ENCODE results near the gene NHS. TPM values are rescaled to one million over a fixed set of nuclear protein-coding genes. Genes with fewer than 3 reads are reported as not detected.

Gene NHS
- total RNA-seq, 1 donor from 2014 or later, result 6.6 TPM

DNA sequence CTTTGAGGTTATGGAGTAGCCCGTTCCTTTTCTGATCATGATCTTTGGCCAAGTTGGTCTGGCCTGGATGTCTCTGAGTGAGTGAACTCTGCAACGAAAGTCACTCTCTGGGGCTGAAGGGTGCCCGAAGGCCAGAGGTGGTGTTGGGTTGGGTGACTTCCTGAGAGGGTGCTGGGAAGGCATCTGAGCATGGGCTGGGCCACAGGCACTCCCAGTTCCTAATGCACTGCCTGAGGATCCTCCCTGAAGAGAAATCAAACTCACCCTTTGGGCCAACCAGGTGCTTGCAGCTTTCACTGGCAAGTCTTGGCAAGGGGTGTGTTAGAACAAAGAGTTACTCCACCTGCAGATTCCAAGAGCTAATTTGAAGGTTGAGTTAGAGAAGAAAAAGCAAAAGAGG lies 295.9 kb downstream of the NHS start:
- Histone ChIP-seq H4K20me1 (ENCODE audit: insufficient read depth, low read length) (peaks cover 8% of the 10 kb centered on the region), H3K27me3 (ENCODE audit: insufficient read depth, low read length) (no peaks in the 10 kb centered on the region), H3K4me3 (ENCODE audit: insufficient read depth, low read depth, low read length) (no peak overlapping the region), H3K9ac (ENCODE audit: low read length) (no peak overlapping the region), H3K9me3 (ENCODE audit: insufficient read depth, low read depth, low read length) (no peaks in the 10 kb centered on the region), H3K4me1 (ENCODE audit: insufficient read depth, low read length) (no peaks in the 10 kb centered on the region), H3K36me3 (ENCODE audit: insufficient read depth, low read length) (no peaks in the 10 kb centered on the region), H3K27ac (ENCODE audit: low read depth, low read length) (no peak overlapping the region), H3K79me2 (ENCODE audit: insufficient read depth, low read length) (no peaks in the 10 kb centered on the region), H3K4me2 (ENCODE audit: low read length) (no peak overlapping the region), H2AFZ (ENCODE audit: low read depth, low read length) (no peak overlapping the region)
- TF ChIP-seq, protein P1, sequence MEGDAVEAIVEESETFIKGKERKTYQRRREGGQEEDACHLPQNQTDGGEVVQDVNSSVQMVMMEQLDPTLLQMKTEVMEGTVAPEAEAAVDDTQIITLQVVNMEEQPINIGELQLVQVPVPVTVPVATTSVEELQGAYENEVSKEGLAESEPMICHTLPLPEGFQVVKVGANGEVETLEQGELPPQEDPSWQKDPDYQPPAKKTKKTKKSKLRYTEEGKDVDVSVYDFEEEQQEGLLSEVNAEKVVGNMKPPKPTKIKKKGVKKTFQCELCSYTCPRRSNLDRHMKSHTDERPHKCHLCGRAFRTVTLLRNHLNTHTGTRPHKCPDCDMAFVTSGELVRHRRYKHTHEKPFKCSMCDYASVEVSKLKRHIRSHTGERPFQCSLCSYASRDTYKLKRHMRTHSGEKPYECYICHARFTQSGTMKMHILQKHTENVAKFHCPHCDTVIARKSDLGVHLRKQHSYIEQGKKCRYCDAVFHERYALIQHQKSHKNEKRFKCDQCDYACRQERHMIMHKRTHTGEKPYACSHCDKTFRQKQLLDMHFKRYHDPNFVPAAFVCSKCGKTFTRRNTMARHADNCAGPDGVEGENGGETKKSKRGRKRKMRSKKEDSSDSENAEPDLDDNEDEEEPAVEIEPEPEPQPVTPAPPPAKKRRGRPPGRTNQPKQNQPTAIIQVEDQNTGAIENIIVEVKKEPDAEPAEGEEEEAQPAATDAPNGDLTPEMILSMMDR (IDR thresholded peaks at IDR 0.05; ENCODE audit: insufficient read depth, low read depth, low read length), result no peak
- no peak for TF ChIP-seq EZH2 (IDR thresholded peaks at IDR 0.05; ENCODE audit: insufficient read depth, low read length)
- FAIRE-seq, result peak; percentile 56
- H3K36me3 Mint-ChIP-seq (ENCODE audit: low read depth, unreplicated experiment), result no peaks in the 10 kb centered on the region
- H3K4me1 Mint-ChIP-seq (ENCODE audit: low read depth, unreplicated experiment), result no peaks in the 10 kb centered on the region
- no peaks in the 10 kb centered on the region for H3K9me3 Mint-ChIP-seq (ENCODE audit: unreplicated experiment)
- no peak overlapping the region for H3K4me3 Mint-ChIP-seq (ENCODE audit: unreplicated experiment)
- no peak for DNase-seq (ENCODE audit: low read depth)
- H3K27me3 Mint-ChIP-seq (ENCODE audit: low read depth, unreplicated experiment), result no peaks in the 10 kb centered on the region
- no peak overlapping the region for H3K27ac Mint-ChIP-seq (ENCODE audit: unreplicated experiment)

DNA sequence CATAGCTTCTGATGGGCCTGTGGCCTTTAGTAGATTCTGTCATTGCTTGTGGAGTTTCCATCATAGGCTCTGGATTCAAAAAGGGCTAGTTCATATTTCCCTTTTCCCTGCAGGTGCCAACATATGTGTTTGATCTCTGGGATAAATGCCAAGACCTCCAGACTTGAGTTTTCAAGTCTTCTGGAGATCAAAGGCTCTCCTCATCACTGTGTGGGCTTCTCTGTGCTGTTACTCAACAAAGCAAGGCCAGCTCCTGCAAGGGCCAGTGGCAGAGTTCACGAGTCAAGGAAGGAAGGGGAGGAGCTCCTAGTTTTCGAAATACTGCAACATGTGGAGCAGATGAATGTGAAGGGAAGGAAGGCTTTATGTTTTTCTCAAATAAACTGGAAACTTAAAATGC lies 299.6 kb downstream of the NHS start:
- H3K27me3 ChIP-seq (ENCODE audit: insufficient read depth, low read length), result no peaks in the 10 kb centered on the region
- no peak overlapping the region for H3K9ac ChIP-seq (ENCODE audit: low read length)
- peak; percentile 80 for FAIRE-seq
- no peaks in the 10 kb centered on the region for H3K9me3 ChIP-seq (ENCODE audit: insufficient read depth, low read depth, low read length)
- peaks cover 12% of the 10 kb centered on the region for H4K20me1 ChIP-seq (ENCODE audit: insufficient read depth, low read length)
- no peak overlapping the region for H3K4me3 ChIP-seq (ENCODE audit: insufficient read depth, low read depth, low read length)
- DNase-seq (ENCODE audit: low read depth), result peak; percentile 8
- Mint-ChIP-seq H3K27me3 (ENCODE audit: low read depth, unreplicated experiment) (no peaks in the 10 kb centered on the region), H3K4me1 (ENCODE audit: low read depth, unreplicated experiment) (no peaks in the 10 kb centered on the region), H3K36me3 (ENCODE audit: low read depth, unreplicated experiment) (no peaks in the 10 kb centered on the region), H3K9me3 (ENCODE audit: unreplicated experiment) (no peaks in the 10 kb centered on the region), H3K27ac (ENCODE audit: unreplicated experiment) (no peak overlapping the region), H3K4me3 (ENCODE audit: unreplicated experiment) (no peak overlapping the region)
- TF ChIP-seq EZH2 (IDR thresholded peaks at IDR 0.05; ENCODE audit: insufficient read depth, low read length), result no peak
- TF ChIP-seq, protein P1 (IDR thresholded peaks at IDR 0.05; ENCODE audit: insufficient read depth, low read depth, low read length), result no peak
- no peak overlapping the region for H2AFZ ChIP-seq (ENCODE audit: low read depth, low read length)
- no peak overlapping the region for H3K4me2 ChIP-seq (ENCODE audit: low read length)
- no peaks in the 10 kb centered on the region for H3K4me1 ChIP-seq (ENCODE audit: insufficient read depth, low read length)
- no peak overlapping the region for H3K27ac ChIP-seq (ENCODE audit: low read depth, low read length)
- no peaks in the 10 kb centered on the region for H3K79me2 ChIP-seq (ENCODE audit: insufficient read depth, low read length)
- H3K36me3 ChIP-seq (ENCODE audit: insufficient read depth, low read length), result no peaks in the 10 kb centered on the region

DNA sequence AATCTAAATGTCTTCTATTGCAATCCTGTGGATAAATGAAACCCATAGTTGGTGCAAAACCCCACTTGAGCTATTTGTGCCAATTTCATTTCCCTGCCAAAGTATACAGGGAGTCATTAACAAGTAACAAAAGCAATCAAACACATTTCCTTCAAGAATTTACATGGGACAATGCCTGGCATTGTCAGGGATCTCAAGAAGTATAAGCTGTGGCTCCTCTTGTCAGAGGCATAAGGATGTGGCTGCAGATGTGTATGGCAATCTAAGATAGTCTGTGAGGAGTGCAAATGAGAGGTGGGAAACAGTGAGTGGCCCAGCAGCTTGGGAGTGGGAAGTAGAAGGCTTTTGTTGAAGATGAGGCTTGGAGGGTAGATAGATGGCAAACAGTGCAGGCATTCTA lies 304.3 kb downstream of the NHS start:
- H3K9ac ChIP-seq (ENCODE audit: low read length), result no peak overlapping the region
- FAIRE-seq (peak; percentile 81), DNase-seq (ENCODE audit: low read depth) (no peak)
- H3K4me2 ChIP-seq (ENCODE audit: low read length), result no peak overlapping the region
- no peak overlapping the region for H3K4me3 ChIP-seq (ENCODE audit: insufficient read depth, low read depth, low read length)
- H3K27ac ChIP-seq (ENCODE audit: low read depth, low read length), result no peak overlapping the region
- no peaks in the 10 kb centered on the region for H3K27me3 ChIP-seq (ENCODE audit: insufficient read depth, low read length)
- Mint-ChIP-seq H3K36me3 (ENCODE audit: low read depth, unreplicated experiment) (no peaks in the 10 kb centered on the region), H3K4me1 (ENCODE audit: low read depth, unreplicated experiment) (peaks cover 14% of the 10 kb centered on the region), H3K9me3 (ENCODE audit: unreplicated experiment) (no peaks in the 10 kb centered on the region), H3K4me3 (ENCODE audit: unreplicated experiment) (no peak overlapping the region), H3K27me3 (ENCODE audit: low read depth, unreplicated experiment) (no peaks in the 10 kb centered on the region), H3K27ac (ENCODE audit: unreplicated experiment) (no peak overlapping the region)
- no peak for TF ChIP-seq EZH2 (IDR thresholded peaks at IDR 0.05; ENCODE audit: insufficient read depth, low read length)
- TF ChIP-seq, protein P1 (IDR thresholded peaks at IDR 0.05; ENCODE audit: insufficient read depth, low read depth, low read length), result no peak
- H3K4me1 ChIP-seq (ENCODE audit: insufficient read depth, low read length), result no peaks in the 10 kb centered on the region
- H3K36me3 ChIP-seq (ENCODE audit: insufficient read depth, low read length), result no peaks in the 10 kb centered on the region
- H2AFZ ChIP-seq (ENCODE audit: low read depth, low read length), result no peak overlapping the region
- no peaks in the 10 kb centered on the region for H3K9me3 ChIP-seq (ENCODE audit: insufficient read depth, low read depth, low read length)
- no peaks in the 10 kb centered on the region for H3K79me2 ChIP-seq (ENCODE audit: insufficient read depth, low read length)
- peaks cover 19% of the 10 kb centered on the region for H4K20me1 ChIP-seq (ENCODE audit: insufficient read depth, low read length)
